Activated effector memory CD4-positive, alpha-beta T cell treated with Interleukin-2 at 50 U/mL for 16 hours (primary cell): Measurements from ENCODE around the gene ACACB.

Experiments
- DNase-seq: peaks from one replicate; pipeline ENCODE4 v3.0.0-alpha.2; 2020

Gene ACACB

DNA sequence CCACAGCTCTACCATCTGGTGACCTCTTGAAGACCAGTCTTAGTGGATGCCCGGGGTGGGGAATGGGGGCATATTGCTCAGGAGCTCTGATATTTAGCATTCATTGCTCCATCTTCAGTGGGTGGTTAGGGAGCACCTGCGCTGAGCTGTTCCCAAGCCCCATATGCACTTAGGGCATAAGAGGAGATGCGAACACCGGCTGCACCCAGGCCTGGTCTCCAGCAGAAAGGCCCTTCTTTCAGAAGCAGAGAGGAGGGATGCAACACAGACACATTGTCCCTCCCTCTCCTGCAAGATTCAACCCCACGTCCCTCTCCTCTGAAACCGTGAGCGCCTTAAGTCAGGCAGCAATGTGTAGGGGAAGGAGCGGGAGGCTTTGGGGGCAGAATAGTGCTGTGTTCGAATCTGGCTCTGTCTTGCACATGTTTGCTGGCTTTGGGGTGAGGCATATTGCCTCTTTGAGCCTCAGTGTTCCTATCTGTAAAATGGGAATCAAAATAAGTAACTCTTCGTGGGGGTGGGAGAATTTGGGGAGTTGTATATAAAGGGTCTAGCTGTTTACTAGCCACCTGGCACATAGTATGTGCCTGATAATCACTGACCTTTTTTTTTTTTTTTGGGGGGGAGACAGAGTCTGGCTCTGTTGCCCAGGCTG is 105.0 kb downstream of the ACACB start:
- DNase-seq, result no peak

DNA sequence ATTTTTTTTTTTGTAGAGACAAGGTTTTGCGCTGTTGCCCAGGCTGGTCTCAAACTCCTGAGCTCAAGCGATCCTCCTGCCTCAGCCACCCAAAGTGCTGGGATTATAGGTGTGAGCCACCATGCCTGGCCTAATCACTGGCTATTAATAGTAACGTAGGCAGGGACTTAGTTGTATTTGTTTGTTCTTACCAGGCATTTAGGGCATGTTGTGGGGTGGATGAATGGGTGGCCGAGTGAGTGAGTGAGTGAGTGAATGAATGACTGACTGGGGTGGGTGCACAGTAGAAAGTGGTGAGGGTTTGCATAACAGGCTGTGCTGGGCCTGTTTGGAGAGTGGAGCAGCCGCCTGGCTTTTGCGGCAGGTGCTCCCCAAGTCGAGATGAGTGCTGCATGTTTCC is 105.7 kb downstream of the ACACB start:
- no peak for DNase-seq

DNA sequence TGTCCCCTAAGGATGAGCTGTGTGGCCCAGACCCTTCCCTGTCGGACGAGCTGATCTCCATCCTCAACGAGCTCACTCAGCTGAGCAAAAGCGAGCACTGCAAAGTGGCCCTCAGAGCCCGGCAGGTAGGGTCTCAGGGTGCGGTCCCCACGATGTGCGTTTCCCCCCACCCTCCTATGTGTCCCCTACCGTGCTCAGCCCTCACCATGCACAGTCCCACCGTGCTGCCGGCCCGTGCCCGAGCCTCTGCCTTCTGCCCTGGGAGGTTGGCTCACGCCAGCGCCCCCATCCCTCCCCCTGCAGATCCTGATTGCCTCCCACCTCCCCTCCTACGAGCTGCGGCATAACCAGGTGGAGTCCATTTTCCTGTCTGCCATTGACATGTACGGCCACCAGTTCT is 106.1 kb downstream of the ACACB start:
- DNase-seq, result no peak

DNA sequence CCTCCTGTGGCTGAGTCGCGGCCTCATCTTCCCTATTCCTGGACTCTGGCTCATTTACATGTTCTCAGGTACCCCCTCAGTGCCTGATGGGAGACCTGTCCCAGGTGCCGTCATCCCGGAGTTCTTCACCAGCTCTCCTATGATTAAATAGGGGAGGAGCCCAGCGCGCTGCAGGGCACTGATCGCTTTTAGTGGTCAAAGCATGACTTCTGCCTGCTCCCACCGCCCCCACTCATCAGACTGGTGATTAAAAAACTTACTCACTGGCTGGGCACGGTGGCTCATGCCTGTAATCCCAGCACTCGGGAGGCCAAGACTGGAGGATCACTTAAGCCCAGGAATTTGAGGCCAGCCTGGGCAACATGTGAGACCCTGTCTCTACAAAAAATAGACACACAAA is 106.8 kb downstream of the ACACB start:
- DNase-seq, result no peak

DNA sequence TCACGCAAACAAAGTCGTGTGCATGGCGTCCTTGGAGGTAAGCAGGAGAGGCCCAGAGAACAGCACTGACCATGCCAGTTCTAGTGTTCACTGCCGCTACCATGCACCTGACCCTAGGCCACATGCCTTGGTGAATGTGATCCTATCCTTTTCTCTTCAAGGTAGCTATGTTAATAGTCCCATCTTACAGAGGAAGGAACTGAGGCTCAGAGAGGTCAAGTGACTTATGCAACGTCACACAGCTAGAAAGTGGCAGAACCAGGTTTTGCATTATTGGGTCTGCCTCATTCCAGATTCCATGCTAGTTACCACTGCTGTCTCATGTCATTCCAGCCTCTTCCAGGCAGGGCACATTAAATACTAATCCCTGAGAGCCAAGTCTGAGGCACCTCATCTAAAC is 107.5 kb downstream of the ACACB start:
- no peak for DNase-seq

DNA sequence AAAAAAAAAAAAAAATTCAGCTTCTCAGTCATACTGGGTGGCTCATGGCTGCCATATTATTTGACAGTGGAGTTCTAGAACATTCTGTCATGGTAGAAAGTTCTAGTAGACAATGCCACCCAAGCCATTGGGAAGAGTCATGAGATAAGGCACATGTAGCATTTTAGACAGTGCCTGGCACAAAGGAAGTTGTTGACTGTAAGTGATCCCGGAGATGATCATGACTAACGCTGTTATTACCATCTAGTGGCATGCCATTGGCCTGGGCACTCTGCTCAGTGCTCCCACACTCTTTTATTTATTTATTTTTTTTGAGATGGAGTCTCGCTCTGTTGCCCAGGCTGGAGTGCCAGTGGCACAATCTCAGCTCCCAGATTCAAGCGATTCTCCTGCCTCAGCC is 112.3 kb downstream of the ACACB start:
- DNase-seq, result no peak

DNA sequence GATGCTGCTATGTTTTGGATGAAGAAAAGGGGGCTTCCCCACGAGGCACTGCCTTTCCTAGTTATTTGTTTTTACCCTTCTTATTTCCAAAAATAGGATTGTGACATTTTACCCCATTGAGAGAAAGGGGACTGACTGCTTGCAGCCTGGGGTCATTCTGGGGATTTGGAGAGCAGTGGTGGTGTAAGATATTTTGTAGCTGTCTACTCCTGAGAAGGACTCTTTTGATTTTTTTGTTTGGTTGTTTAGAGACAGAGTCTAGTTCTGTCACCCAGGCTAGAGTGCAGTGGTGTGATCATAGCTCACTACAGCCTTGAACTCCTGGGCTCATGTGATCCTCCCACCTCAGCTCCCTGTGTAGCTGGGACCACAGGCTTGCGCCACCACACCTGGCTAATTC is 113.8 kb downstream of the ACACB start:
- no peak for DNase-seq

DNA sequence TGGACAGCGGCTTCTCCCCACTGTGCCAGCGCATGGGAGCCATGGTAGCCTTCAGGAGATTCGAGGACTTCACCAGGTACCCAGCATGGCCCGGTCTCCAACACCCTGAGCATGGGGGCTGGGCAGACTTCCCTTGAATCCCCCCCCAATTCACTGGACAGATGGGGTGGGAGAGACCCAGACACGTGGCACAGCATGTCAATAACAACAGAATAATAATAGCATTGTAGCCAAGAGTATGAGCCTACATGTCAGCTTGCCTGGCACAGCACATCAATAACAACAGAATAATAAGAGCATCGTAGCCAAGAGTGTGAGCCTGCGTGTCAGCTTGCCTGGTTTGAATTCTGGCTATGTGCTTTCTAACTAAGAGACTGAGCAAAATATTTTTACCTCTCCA is 116.3 kb downstream of the ACACB start:
- no peak for DNase-seq

DNA sequence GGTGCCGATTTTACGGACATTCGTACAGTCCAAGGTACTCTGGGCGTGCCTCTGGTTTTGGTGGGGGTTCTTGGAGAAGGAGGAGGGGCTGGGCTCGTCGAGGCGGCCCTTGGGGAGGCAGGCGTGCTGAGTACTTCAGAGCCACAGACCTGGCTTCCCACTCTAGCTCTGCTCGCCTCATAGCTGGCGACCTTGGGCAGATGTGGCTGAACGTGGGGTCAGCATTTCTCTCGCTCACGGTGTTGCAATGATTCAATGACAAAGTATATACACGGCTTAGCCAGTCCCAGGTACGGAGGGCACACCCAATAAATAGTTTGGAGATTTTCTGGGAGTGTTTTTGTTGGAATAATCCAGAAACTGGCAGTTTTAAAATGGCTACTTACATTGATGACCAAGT is 117.6 kb downstream of the ACACB start:
- no peak for DNase-seq

DNA sequence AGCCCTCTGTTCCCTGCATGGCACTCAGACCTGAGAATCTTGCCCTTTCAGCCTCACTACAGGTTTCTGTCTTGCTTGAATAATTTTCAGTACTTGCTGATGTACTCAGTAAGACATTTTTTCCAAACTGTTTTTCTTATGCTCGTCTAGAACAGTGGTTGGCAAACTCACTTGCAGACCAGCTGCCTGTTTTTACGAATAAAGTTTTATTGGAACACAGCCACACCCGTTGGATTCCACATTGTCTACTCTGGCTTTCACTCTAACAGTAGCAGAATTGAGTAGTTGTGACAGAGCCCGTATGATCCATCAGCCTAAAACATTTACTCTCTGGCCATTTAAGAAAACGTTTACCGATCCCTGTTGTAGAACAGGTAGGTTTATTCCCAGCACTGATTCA is 119.9 kb downstream of the ACACB start:
- no peak for DNase-seq

DNA sequence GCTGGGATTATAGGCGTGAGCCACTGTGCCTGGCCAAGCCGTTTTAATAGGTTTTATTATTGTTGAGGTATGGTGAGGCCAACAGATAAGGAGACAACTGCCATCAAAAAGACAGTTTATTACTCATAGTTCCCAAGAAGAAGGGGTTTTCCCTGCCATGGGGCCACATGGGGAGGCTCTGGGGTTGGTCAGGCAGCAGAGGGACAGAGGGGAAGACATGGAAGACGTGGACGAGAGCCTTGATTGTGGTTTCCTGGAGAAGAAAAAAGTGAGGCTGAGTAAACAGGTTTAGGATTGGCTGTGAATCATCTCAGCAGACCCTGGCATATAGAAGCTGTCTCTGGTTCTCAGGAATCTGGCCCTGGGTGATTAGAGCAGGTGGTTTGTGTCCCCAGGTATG is 122.8 kb downstream of the ACACB start:
- DNase-seq, result no peak

DNA sequence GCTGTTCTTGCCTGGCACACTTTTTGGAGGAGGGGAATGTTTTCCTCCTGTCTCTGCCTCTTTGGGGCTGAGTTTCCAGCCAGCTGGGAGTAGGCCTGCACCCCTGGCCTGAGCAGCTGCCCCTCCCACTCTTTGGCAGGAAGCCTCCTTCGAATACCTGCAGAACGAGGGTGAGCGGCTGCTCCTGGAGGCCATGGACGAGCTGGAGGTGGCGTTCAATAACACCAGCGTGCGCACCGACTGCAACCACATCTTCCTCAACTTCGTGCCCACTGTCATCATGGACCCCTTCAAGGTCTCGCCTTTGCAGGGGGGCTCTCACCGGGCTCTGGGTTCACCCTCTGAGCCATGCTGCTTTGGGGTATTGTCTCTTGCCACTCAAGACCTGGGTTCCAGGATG is 123.3 kb downstream of the ACACB start:
- DNase-seq, result no peak

DNA sequence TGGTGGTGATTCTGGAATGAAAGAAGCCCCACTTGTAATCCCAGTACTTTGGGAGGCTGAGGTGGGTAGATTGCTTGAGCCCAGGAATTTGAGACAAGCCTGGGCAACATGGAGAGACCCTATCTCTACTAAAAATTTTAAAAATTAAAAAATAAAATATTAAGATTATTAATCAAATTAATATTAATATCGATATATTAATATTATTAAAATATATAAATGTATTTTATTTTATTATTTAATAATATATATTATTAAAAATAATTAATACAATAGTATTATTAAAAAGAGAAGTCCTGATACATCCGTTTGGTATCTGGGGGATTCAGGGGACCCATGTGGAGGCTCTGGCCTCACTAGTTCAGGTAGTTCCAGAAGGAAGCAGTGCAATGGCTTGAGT is 124.0 kb downstream of the ACACB start:
- DNase-seq, result no peak

DNA sequence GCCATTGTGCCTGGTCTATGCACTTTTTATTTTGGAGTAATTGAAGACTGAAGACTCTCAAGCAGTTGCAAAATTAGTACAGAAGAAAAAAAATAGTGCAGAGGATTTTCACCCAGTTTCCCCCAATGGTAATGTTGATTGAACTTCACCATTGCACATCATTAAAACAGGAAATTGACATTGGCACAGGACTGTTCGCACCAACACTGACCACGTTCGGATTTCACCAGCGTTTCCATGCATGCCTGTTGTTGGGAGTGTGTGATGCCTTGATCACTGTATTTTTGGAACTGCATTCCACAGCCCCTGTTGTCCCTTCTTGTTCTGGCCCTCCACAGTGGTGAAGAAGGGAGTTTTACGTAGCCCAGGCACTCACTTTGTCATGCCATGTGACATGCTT is 125.5 kb downstream of the ACACB start:
- DNase-seq, result no peak

DNA sequence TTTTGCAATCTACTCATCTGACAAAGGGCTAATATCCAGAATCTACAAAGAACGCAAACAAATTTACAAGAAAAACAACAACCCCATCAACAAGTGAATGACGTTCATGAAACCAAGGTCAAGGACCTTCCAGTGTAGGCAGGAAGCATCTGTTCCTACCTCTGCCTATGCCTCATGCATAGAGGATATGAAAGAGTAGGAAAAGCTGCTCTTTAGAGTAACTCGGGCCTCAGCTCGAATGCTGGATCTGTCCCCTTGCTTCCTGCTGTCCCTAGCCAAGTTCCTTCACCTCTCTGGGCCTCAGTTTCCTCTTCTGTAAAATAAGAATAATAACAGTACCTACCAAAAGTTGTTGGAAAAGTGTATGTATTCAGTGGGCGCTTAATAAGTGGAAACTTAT is 127.7 kb downstream of the ACACB start:
- DNase-seq, result no peak

DNA sequence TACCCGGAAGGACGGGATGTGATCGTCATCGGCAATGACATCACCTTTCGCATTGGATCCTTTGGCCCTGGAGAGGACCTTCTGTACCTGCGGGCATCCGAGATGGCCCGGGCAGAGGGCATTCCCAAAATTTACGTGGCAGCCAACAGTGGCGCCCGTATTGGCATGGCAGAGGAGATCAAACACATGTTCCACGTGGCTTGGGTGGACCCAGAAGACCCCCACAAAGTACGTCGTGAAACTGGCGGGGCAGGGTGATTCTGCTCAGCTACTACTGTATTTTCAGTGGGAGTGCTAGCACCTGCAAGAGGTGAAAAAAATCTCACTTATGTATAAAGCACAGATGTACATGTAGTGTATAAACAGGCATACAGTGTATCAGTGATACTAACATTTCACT is 129.8 kb downstream of the ACACB start:
- DNase-seq, result no peak

DNA sequence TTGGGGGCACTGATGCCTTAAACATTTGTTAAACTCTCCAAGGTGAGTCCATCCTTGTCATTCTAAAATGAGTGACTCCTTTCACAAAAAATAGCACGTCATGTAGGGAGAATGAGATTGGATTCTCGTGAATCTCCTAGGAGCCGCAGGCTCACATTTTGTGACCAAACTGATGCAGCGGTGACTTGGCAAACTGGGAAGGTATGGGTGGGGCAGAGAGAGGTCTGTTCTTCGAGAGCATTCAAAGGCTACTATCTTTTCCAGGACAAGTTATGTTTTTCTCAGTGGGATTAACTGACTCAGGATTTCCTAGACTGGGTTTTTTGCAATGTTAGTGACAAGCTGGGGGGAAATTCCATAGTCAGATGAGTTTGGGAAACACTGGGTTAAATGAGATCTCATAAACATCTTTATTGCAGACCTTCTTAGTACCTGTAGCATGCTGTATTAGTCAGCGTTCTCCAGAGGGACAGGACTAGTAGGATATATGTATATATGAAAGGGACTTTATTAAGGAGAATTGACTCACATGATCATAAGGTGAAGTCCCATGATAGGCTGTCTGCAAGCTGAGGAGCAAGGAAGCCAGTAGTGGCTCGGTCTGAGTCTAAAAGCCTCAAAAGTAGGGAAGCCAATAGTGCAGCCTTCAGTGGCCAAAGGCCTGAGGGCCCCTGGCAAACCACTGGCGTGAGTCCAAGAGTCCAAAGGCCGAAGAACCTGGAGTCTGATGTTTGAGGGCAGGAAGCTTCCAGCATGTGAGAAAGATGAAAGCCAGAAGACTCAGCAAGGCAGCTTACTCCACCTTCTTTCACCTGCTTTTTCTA is 131.7 kb downstream of the ACACB start:
- DNase-seq, result no peak

DNA sequence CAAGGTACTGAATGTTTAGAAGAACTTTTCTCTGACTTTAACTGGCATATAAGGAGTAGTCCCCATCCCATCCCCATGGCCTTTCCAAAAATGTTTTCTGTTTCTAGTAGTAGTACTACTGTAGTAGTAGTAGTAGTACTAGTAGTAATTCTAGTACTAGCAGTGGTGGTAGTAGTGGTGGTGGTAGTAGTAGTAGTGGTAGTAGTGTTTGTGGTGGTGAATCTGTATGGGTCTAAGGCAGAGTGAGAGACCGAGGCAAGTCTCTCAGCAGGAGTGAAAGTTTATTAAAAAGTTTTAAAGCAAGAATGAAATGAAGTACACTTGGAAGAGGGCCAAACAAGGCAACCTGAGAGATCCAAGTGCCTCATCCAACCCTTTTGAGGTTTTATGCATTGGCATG is 134.1 kb downstream of the ACACB start:
- DNase-seq, result no peak

DNA sequence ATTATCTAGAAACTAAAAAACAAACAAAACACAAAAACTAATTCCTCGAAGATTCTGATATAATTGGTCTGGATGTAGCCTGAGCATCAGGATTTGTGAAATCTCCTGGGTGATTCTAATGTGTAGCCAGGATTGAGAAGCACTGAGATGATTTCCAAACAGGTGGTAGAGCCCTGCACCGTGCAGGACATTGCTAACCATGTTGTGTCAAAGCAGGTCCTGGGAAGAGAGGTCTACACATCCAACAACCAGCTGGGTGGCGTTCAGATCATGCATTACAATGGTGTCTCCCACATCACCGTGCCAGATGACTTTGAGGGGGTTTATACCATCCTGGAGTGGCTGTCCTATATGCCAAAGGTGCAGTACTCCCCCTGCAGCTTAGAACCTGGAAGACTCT is 136.4 kb downstream of the ACACB start:
- DNase-seq, result no peak

DNA sequence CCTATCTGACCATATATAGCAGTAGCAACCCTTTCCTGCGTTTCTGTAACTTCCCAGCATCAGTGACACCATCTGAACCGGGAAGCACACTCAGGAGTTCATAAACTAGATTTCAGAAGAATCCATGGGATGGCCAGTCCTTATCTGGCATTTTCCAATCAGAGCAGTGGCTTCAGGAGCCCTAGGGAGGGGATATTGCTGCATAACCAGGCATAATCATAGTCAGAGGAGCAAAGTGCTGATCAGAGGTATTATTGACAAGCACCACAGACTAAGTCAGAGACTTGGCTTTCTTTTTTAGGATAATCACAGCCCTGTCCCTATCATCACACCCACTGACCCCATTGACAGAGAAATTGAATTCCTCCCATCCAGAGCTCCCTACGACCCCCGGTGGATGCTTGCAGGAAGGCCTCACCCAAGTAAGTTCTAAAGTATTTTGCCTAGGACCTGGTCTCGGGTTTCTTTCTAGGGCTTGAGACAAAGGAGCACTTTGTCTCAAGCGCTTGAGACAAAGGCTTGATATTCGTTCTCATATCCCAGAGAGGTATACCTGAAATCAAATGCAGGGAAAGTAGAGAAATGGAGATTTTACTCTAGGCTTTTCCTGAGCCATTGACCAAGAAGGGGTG is 137.6 kb downstream of the ACACB start:
- no peak for DNase-seq

DNA sequence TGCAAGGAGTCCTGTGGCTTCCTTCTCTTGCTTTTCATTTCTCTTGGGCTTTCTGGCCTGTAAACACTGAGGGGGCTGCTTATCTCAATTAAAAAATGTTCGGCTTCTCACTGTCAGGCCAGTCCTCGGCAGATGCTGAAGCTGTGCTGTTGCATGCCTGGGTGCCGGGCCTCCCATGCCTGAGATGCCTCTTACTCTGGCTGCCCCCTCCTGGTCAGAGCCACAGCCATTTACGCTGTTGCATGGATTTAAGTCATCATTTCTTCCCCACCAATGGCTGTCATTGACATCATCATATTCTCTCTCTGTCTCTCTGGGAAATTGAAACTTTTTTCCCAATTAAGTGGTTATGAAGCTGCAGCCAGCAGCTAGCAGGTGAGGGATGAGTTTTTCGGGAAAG is 139.0 kb downstream of the ACACB start:
- no peak for DNase-seq

DNA sequence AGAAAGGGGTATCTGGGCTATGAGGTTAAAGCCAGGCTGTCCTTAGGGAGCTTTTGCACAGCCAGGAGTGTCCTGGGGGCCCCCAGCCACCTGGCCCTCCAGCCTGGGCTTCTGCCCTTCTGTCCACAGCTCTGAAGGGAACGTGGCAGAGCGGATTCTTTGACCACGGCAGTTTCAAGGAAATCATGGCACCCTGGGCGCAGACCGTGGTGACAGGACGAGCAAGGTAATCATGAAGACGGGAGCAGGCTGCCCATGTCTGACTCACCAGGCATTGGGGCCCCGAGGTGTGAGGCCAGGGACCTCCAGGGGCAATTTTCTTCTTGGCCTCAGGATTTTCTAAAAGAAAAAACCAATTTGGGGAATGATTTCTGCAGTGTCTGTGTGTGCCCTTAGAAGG is 139.6 kb downstream of the ACACB start:
- DNase-seq, result no peak

DNA sequence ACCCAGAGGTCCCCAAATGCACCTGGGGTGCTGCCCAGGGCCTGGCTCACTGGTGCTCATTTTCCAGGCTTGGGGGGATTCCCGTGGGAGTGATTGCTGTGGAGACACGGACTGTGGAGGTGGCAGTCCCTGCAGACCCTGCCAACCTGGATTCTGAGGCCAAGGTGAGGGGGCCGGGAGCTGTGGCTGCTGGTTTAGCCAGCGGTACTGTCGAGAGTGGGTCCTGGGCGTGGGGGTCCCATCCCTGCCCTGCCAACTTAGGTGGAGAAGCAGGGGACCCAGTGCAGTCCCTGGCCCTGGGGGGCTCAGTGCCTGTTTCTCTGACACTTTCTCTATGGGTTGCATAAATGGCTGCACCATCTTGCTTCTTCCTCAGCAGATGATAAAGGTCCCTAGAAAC is 141.8 kb downstream of the ACACB start:
- no peak for DNase-seq
